AG10803 (cell line): ENCODE results near the gene RTP1.
"Not testable (repeated sequence)": the region's sequence is repeated elsewhere in the genome, so short reads cannot be mapped to it uniquely, and the experiment has no call there.

Source experiments
- DNase-seq: peaks from one replicate; pipeline ENCODE4 v3.0.0; 2010; ENCODE audit warnings: low read depth
- H3K4me3 ChIP-seq: 2 replicates; pipeline ENCODE4 v1.5.1; 2011; ENCODE audit warnings: mild to moderate bottlenecking, low read length, control low read depth
- TF ChIP-seq, protein P1 (sequence below): conservative IDR thresholded peaks from 2 replicates; pipeline ENCODE4 v1.5.1; 2011; ENCODE audit warnings: mild to moderate bottlenecking, low read length, control low read depth, inconsistent platforms

The RTP1 gene

DNA sequence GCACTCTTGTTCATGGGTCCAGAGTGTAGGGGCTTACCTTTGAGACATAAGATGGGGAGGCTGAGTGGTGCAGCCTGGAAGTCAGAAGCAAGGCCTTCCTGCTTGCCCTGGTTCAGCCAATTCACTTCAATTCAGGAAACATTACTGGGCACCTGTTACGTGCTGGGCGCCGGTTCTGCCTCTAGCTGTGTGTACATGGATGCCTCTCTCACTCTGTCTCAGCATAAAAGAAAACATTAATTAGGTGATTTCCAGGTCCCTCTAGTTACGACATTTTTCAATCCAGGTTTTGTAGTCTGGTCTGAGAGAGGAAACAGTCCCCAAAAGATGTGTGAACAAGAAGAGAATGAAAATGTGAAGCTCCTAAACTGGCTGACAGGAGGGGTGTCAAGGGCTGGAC, 1.2 kb downstream of the RTP1 start:
- no peak for DNase-seq
- no peak overlapping the region for H3K4me3 ChIP-seq
- TF ChIP-seq, protein P1, sequence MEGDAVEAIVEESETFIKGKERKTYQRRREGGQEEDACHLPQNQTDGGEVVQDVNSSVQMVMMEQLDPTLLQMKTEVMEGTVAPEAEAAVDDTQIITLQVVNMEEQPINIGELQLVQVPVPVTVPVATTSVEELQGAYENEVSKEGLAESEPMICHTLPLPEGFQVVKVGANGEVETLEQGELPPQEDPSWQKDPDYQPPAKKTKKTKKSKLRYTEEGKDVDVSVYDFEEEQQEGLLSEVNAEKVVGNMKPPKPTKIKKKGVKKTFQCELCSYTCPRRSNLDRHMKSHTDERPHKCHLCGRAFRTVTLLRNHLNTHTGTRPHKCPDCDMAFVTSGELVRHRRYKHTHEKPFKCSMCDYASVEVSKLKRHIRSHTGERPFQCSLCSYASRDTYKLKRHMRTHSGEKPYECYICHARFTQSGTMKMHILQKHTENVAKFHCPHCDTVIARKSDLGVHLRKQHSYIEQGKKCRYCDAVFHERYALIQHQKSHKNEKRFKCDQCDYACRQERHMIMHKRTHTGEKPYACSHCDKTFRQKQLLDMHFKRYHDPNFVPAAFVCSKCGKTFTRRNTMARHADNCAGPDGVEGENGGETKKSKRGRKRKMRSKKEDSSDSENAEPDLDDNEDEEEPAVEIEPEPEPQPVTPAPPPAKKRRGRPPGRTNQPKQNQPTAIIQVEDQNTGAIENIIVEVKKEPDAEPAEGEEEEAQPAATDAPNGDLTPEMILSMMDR, result no peak

DNA sequence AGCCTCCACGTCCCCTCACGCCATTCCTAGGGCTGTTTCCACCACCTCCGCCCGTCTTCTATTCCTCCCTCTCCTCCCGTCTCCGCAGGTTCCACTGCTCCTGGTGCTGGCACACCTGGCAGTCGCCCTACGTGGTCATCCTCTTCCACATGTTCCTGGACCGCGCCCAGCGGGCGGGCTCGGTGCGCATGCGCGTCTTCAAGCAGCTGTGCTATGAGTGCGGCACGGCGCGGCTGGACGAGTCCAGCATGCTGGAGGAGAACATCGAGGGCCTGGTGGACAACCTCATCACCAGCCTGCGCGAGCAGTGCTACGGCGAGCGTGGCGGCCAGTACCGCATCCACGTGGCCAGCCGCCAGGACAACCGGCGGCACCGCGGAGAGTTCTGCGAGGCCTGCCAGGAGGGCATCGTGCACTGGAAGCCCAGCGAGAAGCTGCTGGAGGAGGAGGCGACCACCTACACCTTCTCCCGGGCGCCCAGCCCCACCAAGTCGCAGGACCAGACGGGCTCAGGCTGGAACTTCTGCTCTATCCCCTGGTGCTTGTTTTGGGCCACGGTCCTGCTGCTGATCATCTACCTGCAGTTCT, 2.3 kb downstream of the RTP1 start:
- not testable (repeated sequence) for H3K4me3 ChIP-seq, DNase-seq

DNA sequence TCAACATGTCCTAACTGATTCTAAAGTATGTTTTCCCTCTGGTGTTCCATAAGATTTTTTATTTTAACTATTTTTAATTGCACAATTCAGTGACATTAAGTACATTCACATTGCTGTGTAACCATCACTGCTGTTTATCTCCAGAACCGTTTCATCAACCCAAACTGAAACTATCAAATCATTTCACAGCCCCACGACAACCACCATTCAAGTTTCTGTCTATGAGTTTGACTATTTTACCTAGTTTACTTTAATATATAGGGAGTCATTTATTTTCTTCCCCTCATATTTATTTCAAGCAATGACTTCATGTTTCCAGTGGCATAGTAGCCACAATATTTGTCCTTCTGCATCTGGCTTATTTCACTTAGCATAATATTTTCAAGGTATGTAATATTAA, 8.4 kb downstream of the RTP1 start:
- no peak overlapping the region for H3K4me3 ChIP-seq
- TF ChIP-seq, protein P1, result no peak
- DNase-seq, result no peak

DNA sequence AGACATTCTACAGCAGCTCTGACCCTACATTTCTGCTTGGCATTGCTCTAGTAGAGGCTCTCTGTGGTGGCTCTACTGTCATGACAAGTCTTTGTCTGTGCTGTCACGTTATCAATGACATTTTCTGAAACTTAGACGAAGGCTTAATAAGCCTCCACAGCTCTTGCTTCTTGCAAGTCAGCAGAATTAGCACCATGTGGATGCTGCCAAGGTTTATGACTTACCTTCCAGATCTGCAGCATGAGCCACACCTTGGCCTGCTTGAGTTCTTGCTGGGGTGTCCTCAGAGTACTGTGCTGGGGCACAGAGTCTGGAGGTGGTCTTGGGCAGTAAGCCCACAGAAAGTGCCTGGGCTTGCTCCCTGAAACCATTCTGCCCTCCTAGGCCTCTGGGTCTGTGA, 9.8 kb downstream of the RTP1 start:
- no peak overlapping the region for H3K4me3 ChIP-seq
- TF ChIP-seq, protein P1, result no peak
- DNase-seq, result no peak

DNA sequence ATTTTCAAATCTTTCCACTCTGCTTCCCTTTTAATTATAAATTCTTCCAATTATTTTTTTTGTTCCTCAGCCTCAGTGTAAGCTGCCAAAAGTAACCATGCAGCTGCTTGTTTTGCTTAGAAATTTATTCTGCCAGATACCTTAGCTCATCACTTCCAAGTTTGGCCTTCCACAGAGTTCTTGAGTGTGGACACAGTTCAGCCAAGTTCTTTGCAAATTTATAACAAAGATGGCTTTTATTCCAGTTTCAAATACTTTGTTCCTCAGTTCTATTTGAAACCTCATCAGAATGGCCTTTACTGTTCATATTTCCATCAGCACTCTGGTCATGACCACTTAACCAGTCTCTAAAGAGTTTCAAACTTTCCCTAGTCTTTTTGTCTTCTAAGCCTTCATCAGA, 10.3 kb downstream of the RTP1 start:
- peak; percentile 75 for DNase-seq
- H3K4me3 ChIP-seq, result no peak overlapping the region
- TF ChIP-seq, protein P1, result no peak

DNA sequence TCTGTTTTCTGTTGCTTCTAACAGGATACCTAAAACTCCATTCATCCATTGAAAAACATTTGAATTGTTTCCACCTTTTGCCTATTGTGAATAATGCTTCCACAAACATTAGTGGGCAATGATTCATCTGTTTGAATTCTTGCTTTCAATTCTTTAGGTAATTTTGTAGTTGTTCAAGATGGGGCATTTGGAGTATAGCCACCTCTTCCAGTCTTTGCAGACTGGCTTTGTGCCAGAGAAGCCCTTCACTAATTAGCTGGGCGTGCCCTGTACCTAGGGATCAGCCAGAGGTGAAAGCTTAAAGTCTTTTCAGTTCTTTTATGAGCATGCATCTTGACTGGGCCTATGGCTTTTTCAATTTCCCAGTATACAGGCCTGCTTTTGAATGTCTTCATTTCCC, 10.9 kb downstream of the RTP1 start:
- TF ChIP-seq, protein P1, result no peak
- peak; percentile 87 for DNase-seq

DNA sequence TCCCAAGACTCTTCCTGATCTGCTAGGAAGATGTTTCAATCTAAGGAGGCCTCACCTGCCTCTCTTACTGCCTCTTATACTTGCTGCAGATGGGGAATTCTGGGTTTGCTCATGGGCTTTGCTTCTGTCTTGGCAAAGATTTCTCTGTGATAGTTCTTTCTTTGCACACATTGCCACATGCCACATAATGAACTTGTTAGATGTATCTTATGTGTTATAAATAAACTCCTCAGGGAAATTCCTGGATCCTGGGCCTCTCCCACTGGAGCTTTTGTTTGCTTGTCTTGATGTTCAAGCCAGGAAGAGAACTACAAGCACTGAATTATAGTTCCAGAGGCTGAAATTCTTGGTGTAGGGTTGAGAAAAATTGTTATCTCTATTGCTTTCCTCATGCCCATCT, 12.2 kb downstream of the RTP1 start:
- TF ChIP-seq, protein P1, result no peak
- DNase-seq, result peak; percentile 89
- no peak overlapping the region for H3K4me3 ChIP-seq

More for the DNA sequence above, 10.9 kb downstream of the RTP1 start:
- no peak overlapping the region for H3K4me3 ChIP-seq

DNA sequence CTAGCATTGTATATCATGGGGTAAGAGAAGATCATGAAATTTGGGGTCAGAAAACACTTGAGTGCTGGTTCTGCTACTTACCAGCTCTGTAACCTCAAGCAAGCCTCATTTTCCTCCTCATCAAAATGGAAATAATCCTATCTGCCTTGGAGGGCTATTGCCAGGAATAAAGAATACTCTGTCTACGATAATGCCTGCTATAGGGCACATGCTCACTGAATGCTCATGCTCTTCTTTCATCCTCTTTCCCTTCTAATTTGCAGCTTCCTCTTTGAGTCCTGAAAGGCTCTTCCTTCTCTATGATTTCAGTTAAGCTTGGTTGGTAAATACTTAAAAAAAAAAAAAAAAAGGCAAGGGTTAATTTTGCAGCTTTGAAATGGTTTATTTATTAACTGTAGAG, 12.8 kb downstream of the RTP1 start:
- H3K4me3 ChIP-seq, result no peak overlapping the region
- DNase-seq, result no peak
- TF ChIP-seq, protein P1, result no peak
